Adipocyte (in vitro differentiated cells): ENCODE results near the gene VSIG10L2.
"Not testable (repeated sequence)": the region's sequence is repeated elsewhere in the genome, so short reads cannot be mapped to it uniquely, and the experiment has no call there.

Source experiments
- DNase-seq: peaks from one replicate; pipeline ENCODE4 v3.0.0-alpha.2; 2015; ENCODE audit warnings: low read depth
- H3K27me3 ChIP-seq: replicated peaks from 2 replicates; pipeline ENCODE4 v1.7.0; 2013; ENCODE audit warnings: mild to moderate bottlenecking, low read length, moderate library complexity; ENCODE audit not compliant: control insufficient read depth, insufficient read depth
- H3K36me3 ChIP-seq: 2 replicates; pipeline ENCODE4 v1.7.0; 2013; ENCODE audit warnings: low read length, mild to moderate bottlenecking, moderate library complexity; ENCODE audit not compliant: control insufficient read depth, insufficient read depth, severe bottlenecking
- H3K4me1 ChIP-seq: 2 replicates; pipeline ENCODE4 v1.7.0; 2013; ENCODE audit warnings: mild to moderate bottlenecking, low read length, moderate library complexity; ENCODE audit not compliant: control insufficient read depth, insufficient read depth
- H3K4me3 ChIP-seq: 2 replicates; pipeline ENCODE4 v1.7.0; 2013; ENCODE audit warnings: mild to moderate bottlenecking, low read length, moderate library complexity
- H3K9ac ChIP-seq: 2 replicates; pipeline ENCODE4 v1.7.0; 2013; ENCODE audit warnings: mild to moderate bottlenecking, low read length, moderate library complexity
- H3K9me3 ChIP-seq: 2 replicates; pipeline ENCODE4 v1.7.0; 2013; ENCODE audit warnings: mild to moderate bottlenecking, low read length, moderate library complexity; ENCODE audit not compliant: control insufficient read depth

Gene VSIG10L2

DNA sequence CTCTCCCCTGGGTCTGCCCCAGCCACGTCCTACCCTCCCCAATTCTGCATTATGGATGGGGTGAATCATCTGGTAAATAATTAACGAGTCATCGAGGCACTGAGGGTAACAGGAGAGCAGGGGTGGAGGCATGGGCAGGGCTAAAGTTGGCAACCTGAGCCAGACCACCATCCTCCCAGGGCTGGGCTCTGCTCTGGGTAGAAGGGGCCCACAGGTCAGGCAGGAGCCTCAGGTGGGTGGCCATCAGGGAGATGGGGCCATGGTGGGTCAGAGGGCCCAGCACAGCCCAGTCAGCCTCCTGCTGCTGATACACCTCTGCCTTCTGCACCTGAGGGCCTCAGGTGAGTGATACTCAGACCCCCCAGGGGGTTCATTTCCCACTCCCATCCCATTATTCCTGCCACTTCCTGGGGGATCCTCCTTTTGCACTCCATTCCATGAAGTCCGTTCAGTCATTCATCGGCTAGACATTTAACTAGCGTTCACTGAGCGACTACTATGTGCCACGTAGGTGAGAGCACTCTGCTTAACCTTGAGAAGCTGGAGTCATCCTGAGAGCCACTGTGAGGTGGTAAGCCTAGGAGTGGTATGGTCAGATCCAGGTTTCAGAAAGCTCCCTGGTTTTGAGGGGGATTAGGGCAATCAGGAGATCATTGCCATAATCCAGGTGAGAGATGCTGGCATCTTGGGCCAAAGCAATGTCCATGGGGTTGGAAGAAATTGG is at the start of gene VSIG10L2:
VSIG10L2 (plus strand) TSS at position 248 of the 724 bp plus-strand sequence; CDS start at position 260, 12 bp downstream.
- H3K4me1 ChIP-seq, result peaks cover 4% of the 10 kb centered on the region
- no peak within 1 kb of the TSS for H3K4me3 ChIP-seq
- H3K9me3 ChIP-seq, result no peaks in the 10 kb centered on the region
- H3K27me3 ChIP-seq, result no peaks in the 10 kb centered on the region
- H3K9ac ChIP-seq, result no peak within 1 kb of the TSS
- no peak for DNase-seq
- no peaks in the 10 kb centered on the region for H3K36me3 ChIP-seq

DNA sequence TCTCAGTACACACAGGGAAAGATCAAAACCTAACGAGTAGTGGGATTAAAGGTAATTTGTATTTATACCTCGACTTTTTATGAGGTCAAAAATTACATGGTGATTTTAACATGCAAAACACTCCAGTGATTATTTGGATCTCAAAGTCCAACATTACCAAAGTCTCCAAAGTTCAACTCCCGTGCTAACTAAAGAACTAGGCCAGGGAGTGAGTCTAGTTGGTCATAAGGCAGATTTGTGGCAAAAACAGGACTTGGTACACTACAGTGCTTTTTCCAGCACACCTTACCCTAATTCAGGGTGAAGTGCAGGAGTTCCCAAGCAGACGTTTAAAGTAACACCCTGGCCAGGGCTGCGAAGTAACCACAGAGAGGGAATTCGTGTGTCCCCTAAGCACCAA is 44.0 kb upstream of the VSIG10L2 start:
- no peak for DNase-seq
- Histone ChIP-seq H3K36me3 (peaks cover 18% of the 10 kb centered on the region), H3K9me3 (peaks cover 5% of the 10 kb centered on the region), H3K27me3 (peaks cover 17% of the 10 kb centered on the region), H3K9ac (no peak overlapping the region), H3K4me3 (peak overlapping the region; percentile 39), H3K4me1 (peaks cover 18% of the 10 kb centered on the region)

DNA sequence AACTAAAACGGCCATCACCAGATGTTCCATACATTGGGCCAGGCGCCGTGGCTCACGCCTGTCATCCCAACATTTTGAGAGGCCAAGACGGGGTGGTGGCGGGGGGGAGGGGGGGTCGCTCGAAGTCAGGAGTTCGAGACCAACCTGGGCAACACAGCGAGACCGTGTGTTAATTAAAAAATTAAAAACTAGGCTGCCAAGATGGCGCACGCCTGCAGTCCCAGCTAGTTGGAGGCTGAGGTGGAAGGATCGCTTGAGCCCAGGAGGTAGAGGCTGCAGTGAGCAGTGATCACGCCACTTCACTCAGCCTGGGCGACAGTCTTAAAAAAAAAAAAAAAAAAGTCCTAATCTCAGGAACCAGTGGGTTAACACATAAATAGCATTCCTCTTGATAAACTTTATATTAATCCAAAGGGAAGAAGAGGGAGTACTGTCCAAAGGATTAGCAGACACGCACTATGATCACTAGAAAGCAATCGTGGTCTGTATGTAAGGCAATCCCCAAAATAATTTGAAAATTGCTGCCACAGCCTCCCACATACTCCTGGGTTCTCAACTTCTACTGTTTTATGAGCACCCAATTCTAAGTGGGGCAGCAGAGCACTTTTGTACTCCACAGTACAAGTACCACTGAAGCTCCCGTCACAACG is 43.4 kb upstream of the VSIG10L2 start:
- H3K27me3 ChIP-seq, result peaks cover 17% of the 10 kb centered on the region
- no peak for DNase-seq
- peak overlapping the region; percentile 97 for H3K9ac ChIP-seq
- peaks cover 13% of the 10 kb centered on the region for H3K4me1 ChIP-seq
- peaks cover 18% of the 10 kb centered on the region for H3K36me3 ChIP-seq
- H3K9me3 ChIP-seq, result peaks cover 5% of the 10 kb centered on the region
- peak overlapping the region; percentile 97 for H3K4me3 ChIP-seq

DNA sequence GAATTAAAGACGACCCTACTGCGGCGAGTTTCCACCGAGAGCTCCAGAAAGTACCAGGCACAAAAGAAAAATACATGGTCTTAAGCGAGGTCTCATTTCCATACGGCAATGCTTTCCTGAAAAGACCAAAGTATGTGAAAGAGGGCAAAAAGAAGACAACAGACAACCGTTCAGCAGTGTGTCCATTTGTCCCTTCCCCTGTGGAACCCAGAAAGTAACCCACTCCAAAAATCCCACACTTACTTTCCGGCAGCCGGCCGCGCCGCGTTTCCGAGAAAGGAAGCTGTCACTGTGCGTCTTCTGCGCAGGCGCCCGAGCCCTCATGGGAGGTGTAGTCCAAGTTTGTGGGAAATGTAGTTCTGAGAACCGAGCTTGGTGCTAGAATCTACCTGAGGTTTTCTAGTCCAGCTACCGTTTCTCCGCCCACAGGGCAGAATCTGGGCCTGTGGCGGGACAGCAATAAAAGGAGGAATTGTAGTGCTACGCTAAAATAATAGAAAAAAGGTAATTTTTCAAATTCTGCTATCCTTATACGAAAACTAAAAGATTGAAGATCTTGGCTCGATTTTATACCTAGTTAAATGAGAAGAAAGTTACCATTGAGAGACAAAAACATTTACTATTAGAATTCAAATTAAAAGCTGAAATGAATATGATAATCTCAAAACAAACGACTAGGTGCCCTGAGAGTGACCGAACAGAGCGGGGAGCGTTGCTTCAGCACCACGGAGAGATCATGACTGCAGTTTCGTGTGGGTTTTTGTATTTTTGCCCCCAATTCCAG is 42.7 kb upstream of the VSIG10L2 start, which contains the start of gene PUS3:
PUS3 (minus strand) TSS at position 280 of the 784 bp plus-strand sequence. CDS start 6,922 bp downstream, outside the sequence.
- Histone ChIP-seq H3K9me3 (peaks cover 5% of the 10 kb centered on the region), H3K4me1 (peaks cover 13% of the 10 kb centered on the region), H3K27me3 (peaks cover 17% of the 10 kb centered on the region), H3K4me3 (peak within 1 kb of the TSS; percentile 97), H3K9ac (peak within 1 kb of the TSS; percentile 97), H3K36me3 (peaks cover 14% of the 10 kb centered on the region)
- DNase-seq, result peak; percentile 93

DNA sequence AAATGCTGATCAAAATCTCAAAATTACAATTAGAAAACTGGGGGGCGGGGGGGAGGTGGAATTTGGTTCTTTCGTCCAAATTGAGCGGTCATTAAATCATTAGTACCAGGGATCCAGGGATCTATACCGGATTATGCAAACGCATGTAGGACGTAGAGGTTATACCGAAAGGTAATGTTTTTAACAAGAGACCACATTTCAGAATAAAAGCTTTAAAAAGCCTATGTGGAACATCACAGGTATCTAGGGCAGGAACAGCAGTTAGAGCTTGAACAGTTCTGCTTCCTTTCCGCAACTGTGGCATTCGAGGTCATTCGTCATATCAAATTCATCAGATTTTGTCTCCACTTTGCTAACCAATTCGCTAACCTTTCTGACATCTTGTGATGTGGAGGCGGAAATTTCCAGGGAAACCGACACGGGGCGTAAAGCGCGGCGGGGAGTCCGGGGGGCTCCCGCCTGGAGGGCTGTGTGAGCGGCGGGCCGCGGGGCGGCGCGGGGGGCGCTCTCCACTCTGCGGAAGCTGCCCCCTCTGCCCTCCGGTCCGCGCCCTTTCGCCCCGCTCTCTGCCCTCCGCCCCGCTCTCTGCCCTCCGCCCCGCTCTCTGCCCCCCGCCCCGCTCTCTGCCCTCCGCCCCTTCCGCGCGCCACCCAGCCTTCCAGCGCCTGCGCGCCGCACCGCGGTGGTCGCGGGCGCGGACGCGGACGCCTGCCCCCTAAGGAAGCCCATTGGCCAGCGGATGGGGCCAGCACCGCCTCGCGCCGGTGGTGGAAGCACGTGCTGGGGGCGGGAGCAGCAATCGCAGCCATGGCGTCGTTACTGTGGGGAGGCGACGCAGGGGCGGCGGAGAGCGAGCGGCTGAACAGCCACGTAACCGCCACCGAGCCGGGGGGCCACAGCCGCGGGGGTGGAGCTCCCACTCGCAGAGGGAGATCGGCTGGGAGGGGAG is 41.9 kb upstream of the VSIG10L2 start, which contains the start of gene DDX25:
DDX25 (plus strand) TSS at position 798 of the 949 bp plus-strand sequence; CDS start at position 808, 10 bp downstream.
- Histone ChIP-seq H3K9ac (no peak within 1 kb of the TSS), H3K9me3 (peaks cover 5% of the 10 kb centered on the region), H3K4me3 (peak within 1 kb of the TSS; percentile 97), H3K4me1 (peaks cover 13% of the 10 kb centered on the region), H3K36me3 (peaks cover 14% of the 10 kb centered on the region), H3K27me3 (peaks cover 17% of the 10 kb centered on the region)
- DNase-seq, result no peak

DNA sequence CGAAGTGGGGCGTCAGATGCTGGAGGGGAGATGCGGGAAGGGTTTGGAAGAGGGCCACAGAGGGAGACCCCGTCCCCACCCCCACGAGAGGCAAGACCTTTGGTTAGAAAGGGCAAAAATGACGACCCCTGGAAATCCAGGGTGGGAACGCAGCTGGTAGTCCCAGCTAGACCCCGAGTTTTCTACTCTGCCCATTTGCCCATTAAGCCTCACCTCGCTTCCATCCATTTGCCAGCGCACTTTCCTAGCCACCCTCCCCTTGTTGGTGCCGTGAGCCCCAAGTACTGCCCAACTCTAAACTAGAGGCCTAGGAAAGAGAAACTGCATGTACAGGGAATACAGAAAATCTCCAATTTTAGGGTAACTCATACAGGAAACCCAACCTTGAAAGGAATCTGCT is 41.2 kb upstream of the VSIG10L2 start:
- peaks cover 8% of the 10 kb centered on the region for H3K36me3 ChIP-seq

DNA sequence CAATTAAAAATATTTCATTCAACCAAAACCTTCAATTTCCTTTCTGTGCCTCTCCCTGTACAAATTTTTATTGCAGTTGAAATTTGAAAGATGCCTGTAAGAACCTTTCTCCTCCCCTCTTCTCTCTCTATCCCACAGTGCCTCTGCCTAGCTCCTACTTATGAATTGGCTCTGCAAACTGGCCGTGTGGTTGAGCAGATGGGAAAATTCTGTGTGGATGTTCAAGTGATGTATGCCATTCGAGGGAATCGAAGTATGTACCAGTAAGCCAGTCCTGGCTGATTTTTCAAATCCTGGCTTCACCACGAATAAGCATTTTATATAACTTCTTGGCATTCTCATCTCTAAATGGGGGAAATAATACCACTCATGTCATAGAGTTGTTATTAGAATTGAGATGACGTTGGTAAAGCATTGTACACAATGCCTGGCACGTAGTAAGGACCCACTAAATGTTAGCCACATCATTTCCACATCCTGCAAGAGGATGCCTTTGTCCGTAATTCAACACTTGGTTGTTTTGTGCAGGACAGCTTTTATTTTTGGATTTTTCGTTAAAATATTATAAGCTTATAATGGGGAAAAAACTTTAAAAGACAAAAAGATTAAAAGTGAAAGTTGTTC is 35.5 kb upstream of the VSIG10L2 start:
- H3K4me1 ChIP-seq, result no peaks in the 10 kb centered on the region
- peaks cover 6% of the 10 kb centered on the region for H3K27me3 ChIP-seq
- DNase-seq, result no peak
- no peaks in the 10 kb centered on the region for H3K9me3 ChIP-seq
- no peaks in the 10 kb centered on the region for H3K36me3 ChIP-seq
- no peak overlapping the region for H3K4me3 ChIP-seq
- H3K9ac ChIP-seq, result no peak overlapping the region

More for the DNA sequence above, 41.2 kb upstream of the VSIG10L2 start:
- H3K27me3 ChIP-seq, result peaks cover 17% of the 10 kb centered on the region
- no peak overlapping the region for H3K9ac ChIP-seq
- peaks cover 13% of the 10 kb centered on the region for H3K4me1 ChIP-seq
- no peak for DNase-seq
- no peak overlapping the region for H3K4me3 ChIP-seq
- H3K9me3 ChIP-seq, result peaks cover 5% of the 10 kb centered on the region

DNA sequence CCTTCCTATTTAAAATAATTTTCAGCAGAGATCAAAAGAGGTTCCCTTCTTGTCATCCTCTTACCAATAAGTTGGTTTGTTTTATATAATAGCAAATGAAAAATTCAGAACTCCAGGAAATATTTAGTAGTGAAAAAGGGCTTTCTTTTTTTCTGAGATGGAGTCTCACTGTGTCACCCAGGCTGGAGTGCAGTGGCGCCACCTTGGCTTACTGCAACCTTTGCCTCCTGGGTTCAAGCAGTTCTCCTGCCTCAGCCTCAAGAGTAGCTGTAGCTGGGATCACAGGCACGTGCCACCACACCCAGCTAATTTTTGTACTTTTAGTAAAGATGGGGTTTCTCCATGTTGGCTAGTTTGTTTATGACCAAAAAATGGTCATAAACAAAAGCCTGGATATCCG is 31.2 kb upstream of the VSIG10L2 start:
- H3K27me3 ChIP-seq, result peaks cover 28% of the 10 kb centered on the region
- H3K9ac ChIP-seq, H3K4me1 ChIP-seq, H3K9me3 ChIP-seq, DNase-seq, H3K36me3 ChIP-seq, H3K4me3 ChIP-seq: not testable (repeated sequence)

DNA sequence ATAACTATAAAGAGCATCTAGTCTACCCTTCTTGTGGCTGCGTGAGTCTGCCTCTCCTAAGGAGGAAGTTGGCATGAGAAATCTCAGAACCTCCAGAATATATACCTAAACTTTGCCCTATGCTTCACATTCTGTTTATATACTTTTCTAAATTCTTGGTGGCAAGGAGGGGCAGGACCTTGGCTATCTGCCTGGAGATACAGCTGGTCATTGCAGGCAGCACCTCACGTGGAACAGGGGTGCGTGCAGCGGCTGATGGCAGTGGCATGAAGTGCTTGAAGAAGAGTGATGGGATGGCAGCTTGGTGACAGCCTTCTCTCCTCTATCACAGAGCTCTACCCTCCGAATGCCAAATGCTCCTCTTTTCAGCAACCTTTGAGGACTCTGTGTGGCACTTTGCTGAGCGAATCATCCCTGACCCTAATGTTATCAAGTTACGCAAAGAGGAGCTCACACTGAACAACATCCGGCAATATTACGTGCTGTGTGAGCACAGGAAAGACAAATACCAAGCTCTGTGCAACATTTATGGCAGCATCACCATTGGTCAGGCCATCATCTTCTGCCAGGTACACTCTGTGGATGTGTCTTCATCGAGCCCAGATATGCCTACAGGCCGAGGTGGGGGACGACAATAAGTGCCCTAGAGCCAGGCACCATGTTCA is 29.0 kb upstream of the VSIG10L2 start:
- Histone ChIP-seq H3K4me3 (no peak overlapping the region), H3K27me3 (peaks cover 38% of the 10 kb centered on the region), H3K36me3 (no peaks in the 10 kb centered on the region), H3K4me1 (no peaks in the 10 kb centered on the region), H3K9me3 (no peaks in the 10 kb centered on the region), H3K9ac (no peak overlapping the region)
- DNase-seq, result no peak
